AG04449 (cell line): ENCODE data around the gene ESRRA.

Source experiments
- CTCF ChIA-PET: fragments of 350-600 bp; formaldehyde crosslinking; extraction: SDS; loops from one replicate; lab custom pipeline; 2021; ENCODE audit warnings: antibody characterized with exemption; lab: Yijun Ruan, JAX
- POLR2A ChIA-PET: fragments of 400-600, 350-600 bp; formaldehyde crosslinking; extraction: SDS; loops from one replicate; lab custom pipeline; 2020; ENCODE audit warnings: antibody characterized with exemption, inconsistent platforms; lab: Yijun Ruan, JAX
- DNase-seq: peaks from one replicate; pipeline ENCODE4 v3.0.0-alpha.2; 2010; ENCODE audit warnings: low read depth, low spot score
- H3K4me3 ChIP-seq: 2 replicates; pipeline ENCODE4 v1.5.1; 2011; ENCODE audit warnings: low read depth, mild to moderate bottlenecking, control low read depth, low read length
- TF ChIP-seq, protein P1 (sequence below): IDR thresholded peaks from one replicate; pipeline ENCODE4 v1.5.1; 2011; ENCODE audit warnings: mild to moderate bottlenecking, moderate library complexity, low read length, control low read depth, inconsistent platforms; ENCODE audit not compliant: insufficient read depth; ENCODE audit errors: missing control alignments

Gene ESRRA

DNA sequence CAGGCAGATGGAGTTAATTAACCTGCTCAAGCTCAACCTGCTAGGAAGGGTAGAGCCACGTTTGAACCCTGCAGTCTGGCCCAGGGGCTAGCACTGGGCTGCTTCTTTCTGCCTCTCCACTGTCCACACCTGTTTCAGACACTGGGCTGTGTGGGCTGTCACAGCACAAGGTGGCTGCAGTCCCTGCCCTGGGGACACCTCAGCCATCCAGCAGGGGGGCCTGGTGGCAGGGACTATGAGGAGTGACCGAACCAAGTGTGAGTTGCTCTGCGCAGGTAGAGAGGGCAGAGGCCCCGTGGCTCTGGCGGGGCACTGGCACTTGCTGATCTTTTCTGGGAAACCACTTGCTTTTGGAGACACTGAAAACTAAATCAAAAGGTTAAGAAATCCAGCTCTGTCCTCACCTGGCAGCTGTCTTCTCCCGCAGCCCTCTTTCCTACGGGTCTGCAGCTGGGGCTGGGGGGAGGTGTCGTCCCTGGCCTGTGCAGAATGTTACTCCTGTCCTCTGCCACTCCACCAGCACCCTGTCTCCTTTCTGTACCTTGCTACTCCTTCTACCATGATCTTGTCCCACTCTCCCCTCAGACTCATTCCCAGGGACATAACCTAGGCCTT lies 26.6 kb upstream of the ESRRA start:
- TF ChIP-seq, protein P1, sequence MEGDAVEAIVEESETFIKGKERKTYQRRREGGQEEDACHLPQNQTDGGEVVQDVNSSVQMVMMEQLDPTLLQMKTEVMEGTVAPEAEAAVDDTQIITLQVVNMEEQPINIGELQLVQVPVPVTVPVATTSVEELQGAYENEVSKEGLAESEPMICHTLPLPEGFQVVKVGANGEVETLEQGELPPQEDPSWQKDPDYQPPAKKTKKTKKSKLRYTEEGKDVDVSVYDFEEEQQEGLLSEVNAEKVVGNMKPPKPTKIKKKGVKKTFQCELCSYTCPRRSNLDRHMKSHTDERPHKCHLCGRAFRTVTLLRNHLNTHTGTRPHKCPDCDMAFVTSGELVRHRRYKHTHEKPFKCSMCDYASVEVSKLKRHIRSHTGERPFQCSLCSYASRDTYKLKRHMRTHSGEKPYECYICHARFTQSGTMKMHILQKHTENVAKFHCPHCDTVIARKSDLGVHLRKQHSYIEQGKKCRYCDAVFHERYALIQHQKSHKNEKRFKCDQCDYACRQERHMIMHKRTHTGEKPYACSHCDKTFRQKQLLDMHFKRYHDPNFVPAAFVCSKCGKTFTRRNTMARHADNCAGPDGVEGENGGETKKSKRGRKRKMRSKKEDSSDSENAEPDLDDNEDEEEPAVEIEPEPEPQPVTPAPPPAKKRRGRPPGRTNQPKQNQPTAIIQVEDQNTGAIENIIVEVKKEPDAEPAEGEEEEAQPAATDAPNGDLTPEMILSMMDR, result no peak
- POLR2A ChIA-PET, result no interaction called here
- CTCF ChIA-PET, result interaction anchor here (1.4 to 5.0 kb wide), 3 partner anchors 22 to 28 kb away, joined by 4 to 20 read pairs (median 4); partner anchors contain the start of gene PLCB3
- no peak for DNase-seq
- no peak overlapping the region for H3K4me3 ChIP-seq

DNA sequence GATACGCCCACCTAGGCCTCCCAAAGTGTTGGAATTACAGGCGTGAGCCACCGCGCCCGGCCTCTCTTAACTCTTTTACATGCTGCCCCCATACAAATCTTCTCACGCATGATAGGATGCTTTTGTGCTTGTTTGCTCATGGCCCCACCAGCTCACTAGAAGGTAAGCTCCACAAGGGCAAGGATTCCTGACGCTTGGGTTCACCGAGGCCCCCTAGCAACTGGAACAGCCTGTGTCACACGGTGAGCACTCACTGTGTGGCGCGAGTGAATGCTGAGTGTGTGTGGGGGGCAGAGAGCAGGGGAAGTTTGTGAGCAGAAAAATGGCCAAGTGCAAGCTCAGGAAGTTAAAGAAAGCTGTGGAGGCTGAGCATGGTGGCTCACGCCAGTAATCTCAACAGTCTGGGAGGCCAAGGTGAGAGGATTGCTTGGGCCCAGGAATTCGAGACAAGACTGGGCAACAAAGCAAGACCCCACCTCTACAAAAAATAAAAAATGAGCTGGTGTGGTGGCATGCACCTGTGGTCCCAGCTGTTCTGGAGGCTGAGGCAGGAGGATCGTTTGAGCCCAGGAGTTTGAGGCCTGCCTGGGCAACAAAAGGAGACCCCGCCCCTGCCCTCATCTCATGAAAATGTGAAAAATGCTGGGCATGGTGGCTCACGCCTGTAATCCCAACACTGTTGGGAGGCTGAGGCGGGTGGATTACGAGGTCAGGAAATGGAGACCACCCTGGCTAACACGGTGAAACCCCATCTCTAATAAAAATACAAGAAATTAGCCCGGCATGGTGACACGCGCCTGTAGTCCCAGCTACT lies 23.2 kb upstream of the ESRRA start:
- TF ChIP-seq, protein P1, result no peak
- ChIA-PET CTCF (interaction anchor here (1.2 to 10.7 kb wide), 6 partner anchors 8 to 73 kb away, joined by 3 to 166 read pairs (median 18); partner anchors contain the start of genes CATSPERZ and ESRRA), POLR2A (interaction anchor here (0.7 to 2.2 kb wide), 2 partner anchors 12 to 37 kb away, joined by 3 to 8 read pairs; no protein-coding TSS in a partner anchor)
- H3K4me3 ChIP-seq, result no peak overlapping the region
- DNase-seq, result no peak

DNA sequence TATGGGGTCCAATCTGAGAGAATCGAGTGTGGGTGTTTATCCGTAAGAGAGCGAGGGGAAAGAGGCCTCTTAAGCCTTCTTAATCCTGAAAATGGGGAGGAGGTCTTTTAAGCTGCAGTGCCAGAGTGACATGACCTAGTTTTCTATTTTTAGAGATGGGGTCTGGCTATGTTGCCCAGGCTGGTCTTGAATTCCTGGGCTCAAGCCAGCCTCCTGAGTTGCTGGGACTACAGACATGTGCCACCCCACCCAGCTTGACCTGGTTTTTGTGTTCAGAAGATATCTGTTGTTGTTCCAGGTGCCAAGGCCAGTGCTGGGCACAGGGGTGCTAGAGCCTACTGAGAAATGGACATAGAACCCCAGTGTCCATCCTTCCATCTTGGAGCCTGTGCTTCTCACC lies 22.2 kb upstream of the ESRRA start:
- POLR2A ChIA-PET, result interaction anchor here (0.7 to 2.2 kb wide), 4 partner anchors 11 to 37 kb away, joined by 3 to 8 read pairs (median 3); partner anchors contain the start of gene ESRRA
- H3K4me3 ChIP-seq, result peak overlapping the region; percentile 73; the same call in 1 of the 2 replicates

DNA sequence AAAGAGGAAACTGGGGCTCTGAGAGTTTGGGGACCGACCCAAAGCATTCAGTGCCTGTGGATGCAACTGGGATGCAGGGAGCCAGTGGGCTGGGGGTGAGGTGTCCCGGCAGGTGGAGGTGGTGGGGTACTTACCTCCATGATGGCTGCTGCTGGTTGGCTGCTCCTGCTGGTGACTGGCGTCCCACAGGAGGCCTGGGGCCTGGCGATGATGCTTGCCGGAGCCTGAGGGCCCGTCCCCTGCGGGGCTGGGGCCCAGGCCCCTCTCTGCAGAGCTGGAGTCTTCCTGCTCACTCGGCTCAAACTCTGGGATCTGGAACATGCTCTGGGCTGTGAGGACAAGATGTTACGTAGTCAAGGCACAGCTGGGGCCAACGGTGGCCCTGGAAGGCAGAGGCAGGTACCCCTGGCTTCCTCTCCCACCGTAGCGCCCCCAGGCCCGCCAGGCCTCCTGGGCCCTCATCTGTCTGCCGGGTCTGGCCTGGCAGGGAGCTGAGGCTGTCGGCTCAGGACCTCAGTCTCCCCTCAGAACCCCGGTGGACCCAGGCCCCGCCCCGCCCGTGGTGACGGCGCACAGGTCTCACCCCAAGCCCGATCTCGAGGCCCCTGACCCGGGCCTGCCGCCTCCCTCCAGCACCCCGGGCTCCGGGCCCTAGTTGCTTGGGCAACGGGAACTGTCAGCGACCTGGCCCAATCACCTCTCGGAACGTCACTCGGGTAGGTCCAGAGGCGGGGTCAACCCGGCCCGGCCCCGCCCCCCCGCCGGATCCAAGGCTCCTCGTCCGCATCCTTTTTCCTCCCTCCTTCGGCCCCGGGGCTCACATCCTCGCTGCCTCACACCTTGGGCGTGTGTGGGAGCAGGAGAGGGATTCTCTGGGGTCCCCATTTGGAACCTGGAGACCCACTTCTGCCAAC lies 21.0 kb upstream of the ESRRA start, which contains the start of gene BAD:
Gene BAD, minus strand, starts transcription at position 618 of the 914 bp plus-strand sequence. Its CDS starts 297 bp downstream, at position 321.
- CTCF ChIA-PET, result interaction anchor here (0.9 to 10.7 kb wide), 8 partner anchors 10 to 404 kb away, joined by 3 to 166 read pairs (median 8); partner anchors contain the start of genes CATSPERZ and ESRRA
- no peak for DNase-seq
- POLR2A ChIA-PET, result interaction anchor here (0.9 to 2.2 kb wide), 5 partner anchors 12 to 16 kb away, joined by 3 to 9 read pairs (median 7); no protein-coding TSS in a partner anchor
- peak within 1 kb of the TSS; percentile 73 for H3K4me3 ChIP-seq
- TF ChIP-seq, protein P1, result no peak

More for the DNA sequence above, 22.2 kb upstream of the ESRRA start:
- CTCF ChIA-PET, result interaction anchor here (0.9 to 10.7 kb wide), 8 partner anchors 9 to 405 kb away, joined by 3 to 166 read pairs (median 8); partner anchors contain the start of genes CATSPERZ and ESRRA
- TF ChIP-seq, protein P1, result no peak
- DNase-seq, result no peak

DNA sequence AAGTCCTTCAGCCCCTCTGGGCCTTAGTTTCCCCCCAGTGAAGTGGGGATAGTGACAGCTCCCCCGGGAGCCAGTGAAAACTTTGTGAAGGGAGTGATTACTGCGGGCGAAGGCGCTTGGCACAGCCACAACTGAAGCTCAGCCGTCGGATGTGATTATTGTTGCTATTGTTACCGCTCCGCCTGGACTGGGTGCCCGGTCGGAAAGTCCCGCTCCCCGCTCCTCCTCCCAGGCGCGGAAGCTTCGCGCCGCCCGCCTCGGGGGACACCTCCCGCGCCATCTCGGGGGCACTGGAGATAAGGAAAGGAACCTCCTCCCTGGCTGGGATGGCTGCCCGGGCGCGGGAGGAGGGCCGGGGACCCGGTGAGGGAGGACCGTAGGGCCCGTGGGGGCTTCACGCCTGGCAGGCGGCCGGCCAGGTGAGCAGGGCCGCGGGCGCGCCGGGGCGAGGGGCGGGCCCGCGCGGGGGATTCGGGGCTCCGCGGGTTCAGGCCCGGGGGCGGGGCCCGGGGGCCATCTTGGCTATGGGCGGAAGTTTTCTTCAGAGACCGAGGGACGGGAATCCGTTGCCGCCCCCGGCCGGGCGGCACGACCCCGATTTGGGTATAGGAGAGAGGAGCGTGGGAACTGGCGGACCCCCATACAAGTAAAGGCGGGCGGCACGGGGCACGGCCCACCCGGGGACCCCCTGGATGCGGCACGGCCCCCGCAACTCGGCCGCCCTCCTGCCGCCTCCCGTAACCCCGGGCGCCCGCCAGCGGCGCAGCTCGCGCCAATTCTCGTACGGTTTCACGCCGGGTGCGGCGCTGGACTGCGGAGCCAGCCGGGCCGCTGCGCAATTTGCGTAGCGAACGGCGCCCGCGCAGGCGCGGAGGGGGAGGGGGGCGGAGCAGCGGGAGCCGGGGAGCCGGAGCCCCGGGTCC lies 20.1 kb upstream of the ESRRA start, which contains the start of gene GPR137:
Gene GPR137, plus strand, starts transcription at position 887 of the 923 bp plus-strand sequence. CDS start 677 bp downstream, outside the sequence.
- no peak for DNase-seq
- ChIA-PET POLR2A (interaction anchor here (0.9 to 1.7 kb wide), 4 partner anchors 13 to 33 kb away, joined by 3 to 9 read pairs (median 6); partner anchors contain the start of gene PRDX5), CTCF (interaction anchor here (1.1 to 10.7 kb wide), 4 partner anchors 14 to 70 kb away, joined by 4 to 166 read pairs (median 26); partner anchors contain the start of genes CATSPERZ and ESRRA)
- TF ChIP-seq, protein P1, result no peak
- peak within 1 kb of the TSS; percentile 73 for H3K4me3 ChIP-seq
